HG02885 (cell line): ENCODE measurements around the gene P2RY11.

Experiments used
- ATAC-seq: cut with Tn5 transposase; IDR thresholded peaks from one replicate; pipeline ENCODE4 v1.9.1; 2021; ENCODE audit warnings: mild to moderate bottlenecking; ENCODE audit not compliant: unreplicated experiment, poor library complexity

P2RY11 gene

GRCh38 chr19:10137751-10138682 is 26.5 kb downstream of the P2RY11 start:
- no peak for ATAC-seq

- no peak for ATAC-seq
Observed at GRCh38 chr19:10138879-10139795, 27.6 kb downstream of the P2RY11 start.

- no peak for ATAC-seq
Observed at GRCh38 chr19:10139952-10140351, 28.5 kb downstream of the P2RY11 start.

- no peak for ATAC-seq
Observed at GRCh38 chr19:10141479-10141878, 30.0 kb downstream of the P2RY11 start.

GRCh38 chr19:10141973-10142372 is 30.5 kb downstream of the P2RY11 start:
- ATAC-seq = no peak

GRCh38 chr19:10142701-10143375 is 31.3 kb downstream of the P2RY11 start:
- ATAC-seq = no peak

GRCh38 chr19:10143681-10144080 is 32.2 kb downstream of the P2RY11 start:
- ATAC-seq = no peak

GRCh38 chr19:10144361-10144760 is 32.9 kb downstream of the P2RY11 start:
- no peak for ATAC-seq

- no peak for ATAC-seq
Observed at GRCh38 chr19:10145031-10145430, 33.5 kb downstream of the P2RY11 start.

GRCh38 chr19:10146142-10146541 is 34.6 kb downstream of the P2RY11 start:
- no peak for ATAC-seq

GRCh38 chr19:10149427-10149826 is 37.9 kb downstream of the P2RY11 start:
- no peak for ATAC-seq

- no peak for ATAC-seq
Observed at GRCh38 chr19:10151521-10151920, 40.0 kb downstream of the P2RY11 start.

- ATAC-seq = no peak
Observed at GRCh38 chr19:10152100-10152499, 40.6 kb downstream of the P2RY11 start.

GRCh38 chr19:10155839-10156238 is 44.3 kb downstream of the P2RY11 start:
- no peak for ATAC-seq

GRCh38 chr19:10158071-10158470 is 46.6 kb downstream of the P2RY11 start:
- no peak for ATAC-seq

- ATAC-seq = no peak
Observed at GRCh38 chr19:10158485-10158884, 47.0 kb downstream of the P2RY11 start.

- no peak for ATAC-seq
Observed at GRCh38 chr19:10159610-10160009, 48.1 kb downstream of the P2RY11 start.

- ATAC-seq = no peak
Observed at GRCh38 chr19:10163536-10163935, 52.0 kb downstream of the P2RY11 start.
